OCI-LY3 (cell line): Measurements from ENCODE around the gene FLT1.
A peak's percentile ranks its signal among the peaks of the same experiment; 100 is the strongest.

Source experiments
- H2AFZ ChIP-seq: fragments of 200-600, 300-600 bp; shearing (Covaris generic); 2 replicates; pipeline ENCODE4 v1.6.0; 2014; ENCODE audit warnings: antibody characterized with exemption, low read depth, low read length
- H3K27ac ChIP-seq: fragments of 200-600, 300-600 bp; sonication (generic); 2 replicates; pipeline ENCODE4 v1.5.1; 2014; ENCODE audit warnings: mild to moderate bottlenecking, low read length, moderate library complexity, mixed read lengths
- H3K27me3 ChIP-seq: fragments of 200-600, 300-600 bp; sonication (generic); 2 replicates; pipeline ENCODE4 v1.6.1; 2014; ENCODE audit warnings: low read depth, low read length, mixed read lengths
- H3K36me3 ChIP-seq: fragments of 200-600, 300-600 bp; sonication (generic); replicated peaks from 2 replicates; pipeline ENCODE3; 2014; ENCODE audit warnings: low read depth, low read length, mixed read lengths
- H3K4me1 ChIP-seq: fragments of 300-600, 200-600 bp; sonication (generic); 2 replicates; pipeline ENCODE4 v1.6.1; 2014; ENCODE audit warnings: low read length, mixed read lengths
- H3K4me2 ChIP-seq: fragments of 200-600, 300-600 bp; sonication (generic); 2 replicates; pipeline ENCODE4 v1.6.1; 2014; ENCODE audit warnings: low read length, mixed read lengths
- H3K4me3 ChIP-seq: fragments of 300-600, 200-600 bp; sonication (generic); 2 replicates; pipeline ENCODE4 v1.5.1; 2014; ENCODE audit warnings: antibody characterized with exemption, mild to moderate bottlenecking, low read length, moderate library complexity
- H3K79me2 ChIP-seq: fragments of 300-600, 200-600 bp; shearing (Covaris generic); 2 replicates; pipeline ENCODE4 v1.6.1; 2014; ENCODE audit warnings: mild to moderate bottlenecking, low read length, mixed read lengths
- H3K9ac ChIP-seq: fragments of 300-600, 200-600 bp; shearing (Covaris generic); 2 replicates; pipeline ENCODE4 v1.6.0; 2014; ENCODE audit warnings: mild to moderate bottlenecking, low read length, moderate library complexity
- H3K9me3 ChIP-seq: fragments of 200-600, 300-600 bp; shearing (Covaris generic); 2 replicates; pipeline ENCODE4 v1.6.1; 2014; ENCODE audit warnings: low read length, mixed read lengths; ENCODE audit not compliant: insufficient read depth
- H4K20me1 ChIP-seq: fragments of 200-600, 300-600 bp; sonication (generic); 2 replicates; pipeline ENCODE4 v1.6.1; 2016; ENCODE audit warnings: low read length, mixed read lengths; ENCODE audit not compliant: insufficient read depth
- EZH2phosphoT487 ChIP-seq: fragments of 200-600 bp; shearing (Covaris generic); IDR thresholded peaks from 2 replicates; pipeline ENCODE4 v1.6.1; 2018; ENCODE audit warnings: antibody characterized with exemption, mixed run types, low read depth
- TF ChIP-seq, protein P1 (sequence below): fragments of 200-600, 300-600 bp; sonication (generic); IDR thresholded peaks from 2 replicates; pipeline ENCODE4 v1.5.1; 2014; ENCODE audit warnings: antibody characterized with exemption, low read length, low read depth

The FLT1 gene

DNA sequence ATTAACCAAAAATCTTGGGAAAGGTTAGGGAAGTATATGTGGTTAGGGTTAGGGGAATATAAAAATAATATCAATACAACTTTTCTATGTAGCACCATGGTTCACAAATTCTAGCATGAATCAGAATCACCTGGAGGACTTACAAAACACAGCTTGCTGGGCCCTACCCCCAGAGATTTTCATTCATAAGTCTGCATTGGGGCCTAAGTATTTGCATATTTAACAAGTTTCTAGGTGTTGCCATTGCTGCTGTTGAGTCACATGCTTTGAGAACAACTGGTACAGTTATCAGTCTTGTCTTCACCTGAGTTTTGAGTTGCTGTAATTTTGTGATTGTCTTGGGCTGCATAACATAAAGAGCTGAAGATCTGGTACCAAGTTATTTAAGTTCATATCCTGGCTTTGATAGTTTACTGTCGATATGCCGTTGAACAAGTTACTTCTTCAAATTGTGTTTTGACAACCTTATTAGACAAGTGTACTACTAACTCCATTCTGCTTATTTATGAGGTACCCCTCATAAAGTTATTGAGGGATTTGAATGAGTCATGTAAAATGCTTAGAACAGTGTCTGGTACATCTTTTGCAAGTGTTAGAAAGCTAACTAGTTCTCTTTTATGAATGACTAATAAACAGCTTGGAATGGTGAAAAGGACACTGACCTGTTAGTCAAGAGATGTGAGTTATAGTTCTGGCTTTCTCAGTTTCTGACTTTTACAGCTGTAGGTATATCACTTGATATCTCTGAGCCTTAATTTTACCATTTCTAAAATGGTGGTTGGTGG, 223.7 kb downstream of the FLT1 start:
- no peak overlapping the region for H3K4me2 ChIP-seq

DNA sequence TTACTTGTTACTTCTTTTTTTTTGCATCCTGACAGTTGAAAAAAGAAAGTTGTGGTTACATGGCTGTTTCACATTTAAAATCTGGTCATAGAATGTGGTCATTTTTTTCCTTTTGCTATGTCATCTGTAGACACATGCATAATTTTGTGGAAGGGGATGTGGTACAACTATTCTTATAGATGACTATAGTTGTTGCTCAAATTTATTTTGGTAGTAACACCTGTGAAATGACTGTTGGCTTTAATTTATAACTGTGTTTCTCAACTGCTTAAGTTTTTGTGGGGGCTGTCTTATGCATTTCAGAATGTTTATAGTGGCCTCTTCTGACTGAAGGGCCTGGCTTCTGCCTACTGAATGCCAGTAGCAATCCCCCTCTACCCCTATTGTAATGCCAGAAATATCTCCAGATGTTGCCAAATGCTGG, 226.1 kb downstream of the FLT1 start:
- peaks cover 44% of the 10 kb centered on the region for H3K36me3 ChIP-seq
- TF ChIP-seq EZH2phosphoT487: no peak
- TF ChIP-seq, protein P1, sequence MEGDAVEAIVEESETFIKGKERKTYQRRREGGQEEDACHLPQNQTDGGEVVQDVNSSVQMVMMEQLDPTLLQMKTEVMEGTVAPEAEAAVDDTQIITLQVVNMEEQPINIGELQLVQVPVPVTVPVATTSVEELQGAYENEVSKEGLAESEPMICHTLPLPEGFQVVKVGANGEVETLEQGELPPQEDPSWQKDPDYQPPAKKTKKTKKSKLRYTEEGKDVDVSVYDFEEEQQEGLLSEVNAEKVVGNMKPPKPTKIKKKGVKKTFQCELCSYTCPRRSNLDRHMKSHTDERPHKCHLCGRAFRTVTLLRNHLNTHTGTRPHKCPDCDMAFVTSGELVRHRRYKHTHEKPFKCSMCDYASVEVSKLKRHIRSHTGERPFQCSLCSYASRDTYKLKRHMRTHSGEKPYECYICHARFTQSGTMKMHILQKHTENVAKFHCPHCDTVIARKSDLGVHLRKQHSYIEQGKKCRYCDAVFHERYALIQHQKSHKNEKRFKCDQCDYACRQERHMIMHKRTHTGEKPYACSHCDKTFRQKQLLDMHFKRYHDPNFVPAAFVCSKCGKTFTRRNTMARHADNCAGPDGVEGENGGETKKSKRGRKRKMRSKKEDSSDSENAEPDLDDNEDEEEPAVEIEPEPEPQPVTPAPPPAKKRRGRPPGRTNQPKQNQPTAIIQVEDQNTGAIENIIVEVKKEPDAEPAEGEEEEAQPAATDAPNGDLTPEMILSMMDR: no peak
- H3K4me3 ChIP-seq: no peak overlapping the region
- H3K27ac ChIP-seq: 0 out of 2 replicates have a peak overlapping the region, but pooled peaks have one; percentile 3
- no peak overlapping the region for H3K9ac ChIP-seq
- H3K9me3 ChIP-seq: peaks cover 11% of the 10 kb centered on the region
- H3K4me1 ChIP-seq: peaks cover 13% of the 10 kb centered on the region
- H3K27me3 ChIP-seq: no peaks in the 10 kb centered on the region
- no peak overlapping the region for H2AFZ ChIP-seq
- H3K4me2 ChIP-seq: peak overlapping the region; percentile 15
- H3K79me2 ChIP-seq: no peaks in the 10 kb centered on the region
- H4K20me1 ChIP-seq: no peaks in the 10 kb centered on the region

More for the DNA sequence above, 223.7 kb downstream of the FLT1 start:
- H3K4me3 ChIP-seq: no peak overlapping the region
- H2AFZ ChIP-seq: no peak overlapping the region
- H3K4me1 ChIP-seq: peaks cover 13% of the 10 kb centered on the region
- no peaks in the 10 kb centered on the region for H3K27me3 ChIP-seq
- no peaks in the 10 kb centered on the region for H3K79me2 ChIP-seq
- no peaks in the 10 kb centered on the region for H4K20me1 ChIP-seq
- peaks cover 42% of the 10 kb centered on the region for H3K36me3 ChIP-seq
- H3K9me3 ChIP-seq: peaks cover 11% of the 10 kb centered on the region
- no peak overlapping the region for H3K9ac ChIP-seq
- TF ChIP-seq, protein P1: no peak
- no peak for TF ChIP-seq EZH2phosphoT487
- H3K27ac ChIP-seq: no peak overlapping the region

DNA sequence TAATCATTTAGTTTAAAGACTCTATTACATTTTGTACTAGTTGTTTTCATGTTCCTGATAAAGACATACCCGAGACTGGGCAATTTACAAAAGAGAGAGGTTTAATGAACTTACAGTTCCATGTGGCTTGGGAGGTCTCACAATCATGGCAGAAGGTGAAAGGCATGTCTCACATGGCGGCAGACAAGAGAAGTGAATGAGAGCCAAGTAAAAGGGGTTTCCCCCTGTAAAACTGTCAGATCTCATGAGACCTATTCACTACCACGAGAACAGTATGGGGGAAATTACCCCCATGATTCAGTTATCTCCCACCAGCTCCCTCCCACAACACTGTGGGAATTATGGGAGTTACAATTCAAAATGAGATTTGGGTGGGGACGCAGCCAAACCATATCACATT, 227.4 kb downstream of the FLT1 start:
- H2AFZ ChIP-seq: no peak overlapping the region
- no peak overlapping the region for H3K4me2 ChIP-seq
- H3K36me3 ChIP-seq: peaks cover 49% of the 10 kb centered on the region
- H3K9me3 ChIP-seq: peaks cover 11% of the 10 kb centered on the region
- TF ChIP-seq, protein P1: no peak
- no peak for TF ChIP-seq EZH2phosphoT487
- H3K27ac ChIP-seq: no peak overlapping the region
- H3K4me1 ChIP-seq: peaks cover 13% of the 10 kb centered on the region
- no peaks in the 10 kb centered on the region for H3K79me2 ChIP-seq
- H4K20me1 ChIP-seq: no peaks in the 10 kb centered on the region
- H3K27me3 ChIP-seq: no peaks in the 10 kb centered on the region
- H3K9ac ChIP-seq: no peak overlapping the region
- no peak overlapping the region for H3K4me3 ChIP-seq

DNA sequence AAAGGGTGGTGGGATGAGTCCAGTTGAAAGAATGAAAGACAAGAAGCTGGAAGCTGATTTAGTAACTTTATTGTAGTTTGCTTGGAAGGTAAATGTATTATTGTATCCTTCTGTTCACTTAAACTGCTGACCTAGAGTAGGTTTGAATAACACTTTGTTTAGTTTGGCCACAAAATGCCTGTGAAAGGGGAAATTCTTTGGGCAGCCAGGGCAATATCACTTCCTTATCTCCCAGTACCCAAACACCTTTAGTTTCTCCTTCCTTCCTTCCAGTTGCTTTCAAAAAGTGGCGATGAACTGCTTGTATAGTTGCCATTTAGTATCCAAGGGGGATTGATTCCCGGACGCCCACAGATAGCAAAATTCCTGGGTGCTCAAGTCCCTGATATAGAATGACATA, 236.5 kb downstream of the FLT1 start:
- Histone ChIP-seq H3K9ac (no peak overlapping the region), H3K4me1 (peaks cover 10% of the 10 kb centered on the region), H3K79me2 (no peaks in the 10 kb centered on the region), H3K27me3 (no peaks in the 10 kb centered on the region), H3K27ac (peak overlapping the region; percentile 19; the same call in 1 of the 2 replicates), H4K20me1 (no peaks in the 10 kb centered on the region; the same call in 1 of the 2 replicates), H3K9me3 (no peaks in the 10 kb centered on the region), H2AFZ (no peak overlapping the region), H3K4me3 (no peak overlapping the region), H3K4me2 (no peak overlapping the region), H3K36me3 (peaks cover 36% of the 10 kb centered on the region)
- no peak for TF ChIP-seq EZH2phosphoT487
- TF ChIP-seq, protein P1: no peak
